ENCODE results near the gene SNX25.

- TF ChIP-seq CTCF (IDR thresholded peaks at IDR 0.05 in 2 of 3, conservative IDR thresholded peaks at IDR 0.05 in 1 of 3; ENCODE audit: control insufficient read depth in 2 of 3, extremely low read depth in 1 of 3, insufficient read depth in 1 of 3, low read depth in 3 of 3, low read length in 3 of 3) (no peak), EGR1 (IDR thresholded peaks at IDR 0.05; ENCODE audit: borderline replicate concordance in 1 of 2, low read depth in 2 of 2, low read length in 2 of 2) (no peak), SIN3A (IDR thresholded peaks at IDR 0.05; ENCODE audit: low read depth, low read length) (no peak), CHD4 (IDR thresholded peaks at IDR 0.05) (no peak), SP1 (IDR thresholded peaks at IDR 0.05; ENCODE audit: low read depth, low read length) (no peak), EZH2 (IDR thresholded peaks at IDR 0.05; ENCODE audit: borderline replicate concordance, control insufficient read depth, low read depth, low read length) (no peak)
Measured at GRCh38 chr4:185265942-185266341, 56.5 kb downstream of the SNX25 start.
